ENCODE measurements around the gene YIPF3. TPM values are rescaled to one million over a fixed set of nuclear protein-coding genes. Genes with fewer than 3 reads are reported as not detected.

Gene YIPF3
- total RNA-seq, 1 experiment from 2014 or later, result 81.8 TPM

GRCh38 chr6:43523284-43523683, 6.6 kb upstream of the YIPF3 start:
- BruUV-seq (replicated peaks), result no TSS peak

DNA sequence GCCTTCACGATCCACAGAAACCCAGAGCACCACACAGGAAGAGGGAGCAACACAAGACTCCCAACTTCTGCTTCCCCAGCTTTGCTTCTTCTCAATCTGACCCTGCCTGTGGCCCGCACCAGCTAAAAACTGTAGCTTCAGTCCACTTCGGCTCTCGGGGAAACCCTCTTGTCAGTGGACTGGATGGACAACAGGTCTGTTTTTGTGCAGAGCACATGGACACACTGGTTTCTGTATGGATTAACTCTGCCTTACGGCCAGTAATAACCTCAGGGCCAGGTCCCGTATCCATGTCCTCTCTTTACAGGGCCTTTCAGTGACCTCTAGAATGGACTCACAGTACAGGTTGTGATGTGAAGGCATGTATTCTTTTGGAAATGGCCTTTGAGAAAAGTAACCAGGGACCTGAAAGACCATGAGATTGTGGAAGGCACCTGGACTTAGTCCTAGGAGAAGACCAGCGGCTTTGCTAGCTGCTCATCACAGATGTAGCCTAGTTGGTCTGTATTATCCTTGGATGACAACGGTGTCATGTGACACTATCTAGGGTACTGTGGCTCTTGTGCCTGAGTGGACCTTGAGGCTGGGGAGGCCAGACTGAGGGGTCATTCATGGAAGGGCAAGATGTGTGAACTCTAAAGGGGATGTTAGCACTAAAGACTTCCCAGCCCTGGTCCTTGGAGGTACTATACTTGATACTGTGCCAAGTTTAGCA, 6.0 kb upstream of the YIPF3 start:
- Histone ChIP-seq H3K4me3 (ENCODE audit: low read depth in 2 of 2, low read length in 2 of 2) (no peak overlapping the region), H3K36me3 (ENCODE audit: control insufficient read depth, insufficient read depth, low read length) (peaks cover 26% of the 10 kb centered on the region), H3K4me1 (ENCODE audit: control insufficient read depth, insufficient read depth, low read length) (peaks cover 7% of the 10 kb centered on the region; the same call in 1 of the 2 replicates), H3K9me3 (ENCODE audit: control insufficient read depth, insufficient read depth, low read depth, low read length) (no peaks in the 10 kb centered on the region), H3K27ac (ENCODE audit: low read length) (no peak overlapping the region), H3K27me3 (ENCODE audit: control insufficient read depth, insufficient read depth, low read length) (no peaks in the 10 kb centered on the region)
- DNase-seq (ENCODE audit: low read depth, low spot score) (no peak), ATAC-seq (peak; percentile 20; the same call in 1 of the 2 replicates)
- no TSS peak for BruUV-seq (replicated peaks)
- POLR2A ChIA-PET, result no interaction called here
- in situ Hi-C loops (cut with HindIII; ENCODE audit: low pct_unique_long_range_greater_than_20kb, low sequenced_read_pairs), result loop anchor here (10.0 kb wide), 1 partner anchor 72 kb away; no protein-coding TSS in a partner anchor
- intact Hi-C loops (cut with micrococcal nuclease; ENCODE audit: unreplicated experiment), result no loop called here
- no peak for TF ChIP-seq REST (IDR thresholded peaks at IDR 0.05; ENCODE audit: insufficient read depth in 1 of 2, low read depth in 2 of 2, low read length in 1 of 2)
- TF ChIP-seq, protein P1, sequence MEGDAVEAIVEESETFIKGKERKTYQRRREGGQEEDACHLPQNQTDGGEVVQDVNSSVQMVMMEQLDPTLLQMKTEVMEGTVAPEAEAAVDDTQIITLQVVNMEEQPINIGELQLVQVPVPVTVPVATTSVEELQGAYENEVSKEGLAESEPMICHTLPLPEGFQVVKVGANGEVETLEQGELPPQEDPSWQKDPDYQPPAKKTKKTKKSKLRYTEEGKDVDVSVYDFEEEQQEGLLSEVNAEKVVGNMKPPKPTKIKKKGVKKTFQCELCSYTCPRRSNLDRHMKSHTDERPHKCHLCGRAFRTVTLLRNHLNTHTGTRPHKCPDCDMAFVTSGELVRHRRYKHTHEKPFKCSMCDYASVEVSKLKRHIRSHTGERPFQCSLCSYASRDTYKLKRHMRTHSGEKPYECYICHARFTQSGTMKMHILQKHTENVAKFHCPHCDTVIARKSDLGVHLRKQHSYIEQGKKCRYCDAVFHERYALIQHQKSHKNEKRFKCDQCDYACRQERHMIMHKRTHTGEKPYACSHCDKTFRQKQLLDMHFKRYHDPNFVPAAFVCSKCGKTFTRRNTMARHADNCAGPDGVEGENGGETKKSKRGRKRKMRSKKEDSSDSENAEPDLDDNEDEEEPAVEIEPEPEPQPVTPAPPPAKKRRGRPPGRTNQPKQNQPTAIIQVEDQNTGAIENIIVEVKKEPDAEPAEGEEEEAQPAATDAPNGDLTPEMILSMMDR (IDR thresholded peaks at IDR 0.05), result no peak
- peak; percentile 16; the same call in 1 of the 2 replicates for TF ChIP-seq POLR2AphosphoS5 (IDR thresholded peaks at IDR 0.05; ENCODE audit: low read depth, low read length)
- CTCF ChIA-PET, result interaction anchor here (0.6 kb wide), 1 partner anchor 34 kb away, joined by 3 read pairs; no protein-coding TSS in a partner anchor

More at GRCh38 chr6:43523284-43523683, 6.6 kb upstream of the YIPF3 start:
- ChIA-PET POLR2A (no interaction called here), CTCF (interaction anchor here (0.6 kb wide), 1 partner anchor 33 kb away, joined by 3 read pairs; no protein-coding TSS in a partner anchor)
- peaks cover 29% of the 10 kb centered on the region for H3K36me3 ChIP-seq (ENCODE audit: control insufficient read depth, insufficient read depth, low read length)
- H3K27ac ChIP-seq (ENCODE audit: low read length), result no peak overlapping the region
- in situ Hi-C loops (cut with HindIII; ENCODE audit: low pct_unique_long_range_greater_than_20kb, low sequenced_read_pairs), result loop anchor here (10.0 kb wide), 1 partner anchor 72 kb away; no protein-coding TSS in a partner anchor
- TF ChIP-seq, protein P1 (IDR thresholded peaks at IDR 0.05), result no peak
- TF ChIP-seq SIN3A (IDR thresholded peaks at IDR 0.05; ENCODE audit: borderline replicate concordance, insufficient read depth, low read depth, low read length) (no peak), TCF7L2 (IDR thresholded peaks at IDR 0.05; ENCODE audit: low read depth, low read length) (no peak), POLR2AphosphoS5 (IDR thresholded peaks at IDR 0.05; ENCODE audit: low read depth, low read length) (no peak), REST (IDR thresholded peaks at IDR 0.05; ENCODE audit: insufficient read depth in 1 of 2, low read depth in 2 of 2, low read length in 1 of 2) (no peak)
- ATAC-seq, result no peak
- peaks cover 2% of the 10 kb centered on the region; the same call in 1 of the 2 replicates for H3K4me1 ChIP-seq (ENCODE audit: control insufficient read depth, insufficient read depth, low read length)
- no peaks in the 10 kb centered on the region for H3K27me3 ChIP-seq (ENCODE audit: control insufficient read depth, insufficient read depth, low read length)
- intact Hi-C loops (cut with micrococcal nuclease; ENCODE audit: unreplicated experiment), result no loop called here
- H3K4me3 ChIP-seq (ENCODE audit: low read depth in 2 of 2, low read length in 2 of 2), result no peak overlapping the region
- H3K9me3 ChIP-seq (ENCODE audit: control insufficient read depth, insufficient read depth, low read depth, low read length), result no peaks in the 10 kb centered on the region
- DNase-seq (ENCODE audit: low read depth, low spot score), result no peak
